RWPE1 (cell line): ENCODE results near the gene ZC3H18.

Experiments used
- CTCF ChIA-PET: fragments of 350-600 bp; sonication (Branson Sonifier 250); formaldehyde crosslinking; extraction: SDS; loops from one replicate; lab custom pipeline; 2021; lab: Yijun Ruan, JAX
- POLR2A ChIA-PET: fragments of 400-600 bp; formaldehyde crosslinking; extraction: SDS; loops from one replicate; lab custom pipeline; 2020; ENCODE audit warnings: antibody characterized with exemption; ENCODE audit not compliant: low non-redundant PET; lab: Yijun Ruan, JAX
- DNase-seq: peaks from one replicate; pipeline ENCODE4 v3.0.0; 2012; ENCODE audit warnings: low spot score
- H3K27ac ChIP-seq: fragments of 450-650 bp; 2 replicates; pipeline ENCODE4 v1.5.1; 2017
- TF ChIP-seq, protein P1 (sequence below): fragments of 450-650 bp; conservative IDR thresholded peaks from 2 replicates; pipeline ENCODE4 v1.5.1; 2017; ENCODE audit warnings: low read depth, mild to moderate bottlenecking

The ZC3H18 gene

DNA sequence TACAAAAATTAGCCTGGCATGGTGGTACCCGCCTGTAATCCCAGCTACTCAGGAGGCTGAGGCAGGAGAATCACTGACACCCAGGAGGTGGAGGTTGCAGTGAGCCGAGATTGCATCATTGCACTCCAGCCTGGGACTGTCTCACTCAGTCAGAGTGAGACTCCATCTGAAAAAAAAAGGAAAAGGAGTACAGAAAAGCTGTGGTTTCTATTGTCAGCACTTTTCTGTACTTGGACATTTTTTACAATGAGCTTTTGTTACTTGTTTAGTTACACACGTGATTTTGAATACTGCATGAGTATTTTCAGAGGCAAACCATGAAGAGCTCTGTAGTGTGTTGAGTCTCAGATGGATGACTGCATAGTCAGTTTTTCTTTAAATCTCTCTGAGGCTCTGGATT lies 26.3 kb downstream of the ZC3H18 start:
- ChIA-PET POLR2A (no interaction called here), CTCF (interaction anchor here (0.5 kb wide), 1 partner anchor 61 kb away, joined by 5 read pairs; no protein-coding TSS in a partner anchor)
- H3K27ac ChIP-seq = no peak overlapping the region
- no peak for DNase-seq
- TF ChIP-seq, protein P1, sequence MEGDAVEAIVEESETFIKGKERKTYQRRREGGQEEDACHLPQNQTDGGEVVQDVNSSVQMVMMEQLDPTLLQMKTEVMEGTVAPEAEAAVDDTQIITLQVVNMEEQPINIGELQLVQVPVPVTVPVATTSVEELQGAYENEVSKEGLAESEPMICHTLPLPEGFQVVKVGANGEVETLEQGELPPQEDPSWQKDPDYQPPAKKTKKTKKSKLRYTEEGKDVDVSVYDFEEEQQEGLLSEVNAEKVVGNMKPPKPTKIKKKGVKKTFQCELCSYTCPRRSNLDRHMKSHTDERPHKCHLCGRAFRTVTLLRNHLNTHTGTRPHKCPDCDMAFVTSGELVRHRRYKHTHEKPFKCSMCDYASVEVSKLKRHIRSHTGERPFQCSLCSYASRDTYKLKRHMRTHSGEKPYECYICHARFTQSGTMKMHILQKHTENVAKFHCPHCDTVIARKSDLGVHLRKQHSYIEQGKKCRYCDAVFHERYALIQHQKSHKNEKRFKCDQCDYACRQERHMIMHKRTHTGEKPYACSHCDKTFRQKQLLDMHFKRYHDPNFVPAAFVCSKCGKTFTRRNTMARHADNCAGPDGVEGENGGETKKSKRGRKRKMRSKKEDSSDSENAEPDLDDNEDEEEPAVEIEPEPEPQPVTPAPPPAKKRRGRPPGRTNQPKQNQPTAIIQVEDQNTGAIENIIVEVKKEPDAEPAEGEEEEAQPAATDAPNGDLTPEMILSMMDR = no peak

DNA sequence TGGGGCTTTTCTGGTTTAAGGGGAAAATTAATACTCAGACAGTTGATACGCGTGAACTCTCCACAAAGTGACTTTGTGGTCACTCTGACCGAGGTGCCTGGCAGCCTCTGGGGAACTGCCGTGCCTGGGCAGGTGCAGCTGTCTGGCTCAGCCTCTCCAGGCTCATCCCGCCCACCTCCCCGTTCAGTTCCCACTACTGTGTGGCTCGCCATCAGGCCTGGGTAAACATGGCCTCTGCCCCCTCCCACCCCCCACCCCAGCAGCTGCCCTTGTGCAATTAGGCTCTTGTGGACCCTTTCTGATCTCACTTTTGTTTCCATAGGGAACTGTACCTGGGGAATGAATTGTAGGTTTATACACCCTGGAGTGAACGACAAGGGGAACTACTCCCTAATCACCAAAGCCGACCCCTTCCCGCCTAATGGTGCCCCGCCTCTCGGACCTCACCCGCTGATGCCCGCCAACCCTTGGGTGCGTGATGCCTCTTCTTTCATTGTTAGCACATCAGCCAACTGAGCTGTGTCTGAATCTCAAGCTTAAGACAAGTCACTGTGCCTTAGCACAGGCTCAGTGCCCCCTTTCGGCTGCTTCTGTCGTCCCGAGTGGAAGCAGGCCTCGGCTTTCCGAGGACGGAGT lies 27.8 kb downstream of the ZC3H18 start:
- TF ChIP-seq, protein P1 = no peak
- H3K27ac ChIP-seq = no peak overlapping the region
- ChIA-PET CTCF (no interaction called here), POLR2A (no interaction called here)
- DNase-seq = no peak

DNA sequence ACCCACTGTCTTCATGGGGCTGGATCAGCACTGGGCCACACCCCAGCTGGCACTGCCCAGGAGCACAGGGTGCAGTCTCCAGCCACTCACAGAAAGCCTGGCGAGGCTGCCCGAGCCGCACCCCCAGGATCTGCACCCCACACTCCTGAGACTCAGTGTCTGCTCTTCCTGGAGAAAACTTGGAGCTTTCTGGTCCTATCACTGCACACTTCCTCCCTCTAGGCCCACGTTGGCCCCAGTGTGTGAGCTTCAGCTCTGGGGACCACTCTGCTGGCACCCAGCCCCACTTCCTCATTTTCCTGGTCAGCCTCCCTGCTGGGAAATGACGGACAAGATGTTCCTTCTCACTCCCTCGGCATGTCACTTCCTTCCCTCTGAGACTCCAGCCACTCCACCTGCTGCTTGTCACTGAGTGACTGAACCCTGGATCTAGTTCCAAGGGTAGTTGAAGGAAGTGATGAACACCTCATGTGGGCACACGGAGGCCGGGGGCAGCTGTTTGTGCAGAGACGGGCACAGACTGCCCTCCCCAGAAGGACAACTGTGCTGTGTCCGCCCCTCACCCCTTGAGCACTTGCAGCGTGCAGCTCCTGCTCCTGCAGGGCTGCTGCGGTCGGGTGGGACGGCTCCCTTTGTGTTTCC lies 29.0 kb downstream of the ZC3H18 start:
- ChIA-PET POLR2A (no interaction called here), CTCF (no interaction called here)
- DNase-seq = no peak
- TF ChIP-seq, protein P1 = no peak
- no peak overlapping the region for H3K27ac ChIP-seq

DNA sequence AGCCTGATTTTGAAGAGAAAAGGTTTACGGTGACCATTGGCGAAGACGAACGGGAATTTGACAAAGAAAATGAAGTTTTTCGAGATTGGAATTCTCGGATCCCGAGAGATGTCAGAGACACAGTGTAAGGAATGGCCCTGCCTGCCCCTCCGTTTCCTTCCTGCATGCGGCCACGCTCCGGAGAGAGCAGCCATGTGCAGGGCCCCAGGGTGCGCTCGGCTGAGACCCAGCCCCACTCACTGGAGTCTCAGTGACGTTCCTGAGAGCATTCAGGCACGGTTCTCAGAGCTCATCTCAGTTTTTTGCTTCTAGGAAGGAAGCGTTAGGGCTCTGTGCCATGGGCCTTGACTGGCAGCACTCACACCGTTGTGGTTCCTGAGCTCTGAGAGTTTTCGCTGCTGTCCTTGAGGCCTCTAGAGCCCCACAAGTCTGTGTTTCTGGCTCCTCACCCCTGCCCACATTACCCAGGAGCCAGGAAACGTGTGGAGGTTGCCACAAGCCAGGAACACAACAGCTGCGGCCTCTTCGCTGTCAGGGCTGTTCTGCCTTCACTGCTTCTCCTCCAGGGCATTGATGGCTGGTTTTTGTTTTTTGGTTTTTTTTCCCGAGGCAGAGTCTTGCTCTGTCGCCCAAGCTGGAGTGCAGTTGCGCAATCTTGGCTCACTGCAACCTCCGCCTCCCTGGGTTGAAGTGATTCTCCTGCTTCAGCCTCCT lies 29.8 kb downstream of the ZC3H18 start:
- H3K27ac ChIP-seq = no peak overlapping the region; the same call in 1 of the 2 replicates
- ChIA-PET CTCF (no interaction called here), POLR2A (no interaction called here)
- DNase-seq = no peak
- TF ChIP-seq, protein P1 = no peak

DNA sequence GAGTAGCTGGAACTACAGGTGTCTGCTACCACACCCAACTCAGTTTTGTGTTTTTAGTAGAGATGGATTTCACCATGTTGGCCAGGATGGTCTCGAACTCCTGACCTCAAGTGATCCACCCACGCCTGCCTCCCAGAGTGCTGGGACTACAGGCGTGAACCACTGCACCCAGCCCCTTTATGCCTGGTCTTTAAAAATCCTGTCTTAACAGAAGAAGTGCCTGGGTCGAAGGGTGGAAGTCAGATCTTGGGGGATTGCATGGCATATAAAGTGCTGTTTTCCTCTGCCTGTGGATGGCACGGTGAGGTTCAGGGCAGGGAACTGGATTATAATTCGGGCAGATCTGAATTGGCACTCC lies 30.3 kb downstream of the ZC3H18 start:
- TF ChIP-seq, protein P1 = no peak
- CTCF ChIA-PET = interaction anchor here (0.6 to 0.7 kb wide), 2 partner anchors 9 to 11 kb away, joined by 3 to 7 read pairs; no protein-coding TSS in a partner anchor
- no peak for DNase-seq
- no peak overlapping the region for H3K27ac ChIP-seq
- POLR2A ChIA-PET = no interaction called here

DNA sequence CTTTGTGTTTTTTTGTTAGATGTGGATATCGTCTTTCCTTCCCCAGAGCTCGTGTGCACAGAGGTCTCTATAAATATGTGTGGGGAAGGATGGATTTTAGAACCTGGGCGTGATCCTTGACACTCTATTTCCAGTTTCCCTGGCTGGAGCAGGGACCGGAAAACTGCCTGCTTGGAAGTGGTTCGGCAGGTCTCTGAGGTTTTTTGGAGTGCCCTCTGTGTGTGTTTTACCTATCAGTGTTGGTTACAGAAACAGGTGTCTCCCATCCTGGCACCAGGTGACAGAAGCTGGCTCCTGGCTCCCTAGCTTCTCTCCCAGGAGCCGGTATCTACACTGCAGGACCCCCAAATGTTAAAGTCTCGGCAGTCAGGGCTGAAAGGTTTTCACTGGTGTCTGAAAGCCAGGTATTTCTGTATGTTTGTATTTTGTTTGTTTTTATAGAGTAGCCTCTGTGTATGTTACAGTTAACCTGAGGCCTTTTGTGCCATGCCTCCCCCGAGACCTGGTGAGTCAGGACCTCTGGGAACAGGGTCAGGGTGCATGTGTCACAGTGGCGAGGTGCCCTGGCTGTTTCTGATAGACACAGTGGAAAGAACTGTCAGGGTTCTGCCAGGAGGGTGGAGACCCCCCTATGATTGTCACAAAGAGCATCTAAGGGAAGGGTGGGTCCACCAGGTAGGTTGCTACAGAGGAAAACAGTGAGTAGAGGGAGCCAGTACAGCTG lies 31.3 kb downstream of the ZC3H18 start:
- POLR2A ChIA-PET = interaction anchor here (0.5 kb wide), 1 partner anchor 64 kb away, joined by 4 read pairs; no protein-coding TSS in a partner anchor
- H3K27ac ChIP-seq = peak overlapping the region; percentile 28
- DNase-seq = no peak
- TF ChIP-seq, protein P1 = no peak
- CTCF ChIA-PET = interaction anchor here (0.7 kb wide), 2 partner anchors 12 to 142 kb away, joined by 3 read pairs; no protein-coding TSS in a partner anchor
